Chondrocyte (in vitro differentiated cells): ENCODE measurements around the gene WDR11. TPM values are rescaled to one million over a fixed set of nuclear protein-coding genes. Genes with fewer than 3 reads are reported as not detected.

ENCODE experiments used
- DNase-seq: peaks from one replicate; pipeline ENCODE4 v3.0.0; 2021; ENCODE audit warnings: mixed read lengths, low spot score
- H3K27ac Mint-ChIP-seq: one replicate; pipeline ENCODE4 v1.8.0; 2021; ENCODE audit warnings: mild to moderate bottlenecking, moderate library complexity, mixed read lengths; ENCODE audit not compliant: unreplicated experiment
- H3K27me3 Mint-ChIP-seq: 2 replicates; pipeline ENCODE4 v1.8.0; 2021; ENCODE audit warnings: low read depth, mixed read lengths
- H3K36me3 Mint-ChIP-seq: 2 replicates; pipeline ENCODE4 v1.8.0; 2021; ENCODE audit warnings: low read depth, mixed read lengths
- H3K4me1 Mint-ChIP-seq: 2 replicates; pipeline ENCODE4 v1.8.0; 2021; ENCODE audit warnings: low read depth, mild to moderate bottlenecking, mixed read lengths
- H3K4me3 Mint-ChIP-seq: one replicate; pipeline ENCODE4 v1.8.0; 2021; ENCODE audit warnings: mild to moderate bottlenecking, moderate library complexity, mixed read lengths; ENCODE audit not compliant: unreplicated experiment
- H3K9me3 Mint-ChIP-seq: 2 replicates; pipeline ENCODE4 v1.8.0; 2021; ENCODE audit warnings: low read depth, mixed read lengths
- CTCF ChIP-seq: fragments of 200-600 bp; sonication (generic); IDR thresholded peaks from 2 replicates; pipeline ENCODE4 v1.5.0; 2021; ENCODE audit warnings: antibody characterized with exemption, mild to moderate bottlenecking, moderate library complexity
- total RNA-seq: library from RNA; stranded (reverse); gene quantifications from 3 replicates; pipeline ENCODE4 v1.2.1, GENCODE V29; 2021

Gene WDR11
- total RNA-seq, 1 donor from 2014 or later: 54.6 TPM

DNA sequence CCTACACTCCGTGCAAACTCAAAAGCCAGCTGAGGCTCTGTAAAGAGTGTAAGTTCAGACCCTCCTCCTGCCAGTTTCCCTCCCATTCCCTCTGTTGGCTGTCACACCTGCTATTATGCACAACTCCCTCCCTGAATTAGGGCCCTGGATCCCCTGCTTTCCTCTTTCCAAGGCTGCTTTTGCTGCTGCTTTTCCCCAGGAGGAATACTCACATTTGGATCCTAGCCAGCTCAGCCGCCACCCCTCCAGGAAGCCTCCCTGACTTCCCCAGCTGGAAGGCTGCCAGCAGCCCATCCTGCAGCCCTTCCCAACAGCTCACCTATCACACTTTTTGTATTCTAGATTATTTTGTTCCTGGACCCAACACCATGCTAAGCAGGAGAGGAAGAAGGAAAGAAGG is 40.9 kb upstream of the WDR11 start:
- Mint-ChIP-seq H3K27ac (no peak overlapping the region), H3K4me3 (no peak overlapping the region), H3K4me1 (no peaks in the 10 kb centered on the region), H3K27me3 (peaks cover 34% of the 10 kb centered on the region), H3K36me3 (no peaks in the 10 kb centered on the region), H3K9me3 (no peaks in the 10 kb centered on the region)
- no peak for DNase-seq
- TF ChIP-seq CTCF: no peak

DNA sequence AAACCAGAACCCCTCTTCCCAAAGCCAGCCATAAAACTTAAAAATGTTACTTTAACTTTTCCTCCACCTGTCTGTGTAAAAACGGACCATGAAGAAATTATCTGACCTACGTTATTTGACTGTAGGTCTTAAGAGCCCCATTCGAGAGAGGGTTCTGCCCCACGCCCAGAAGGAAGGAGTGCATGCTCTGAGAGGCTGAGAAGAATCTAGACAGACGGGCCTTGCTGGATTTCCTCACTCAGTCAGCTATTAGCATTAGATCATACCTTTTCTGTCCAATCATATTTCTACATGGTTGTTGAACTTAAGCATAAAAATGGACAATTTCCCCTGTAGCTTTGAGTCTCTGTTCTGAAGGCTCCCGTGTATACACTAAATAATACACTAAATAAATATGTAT is 38.1 kb upstream of the WDR11 start:
- no peaks in the 10 kb centered on the region for H3K36me3 Mint-ChIP-seq
- no peak for DNase-seq
- H3K4me3 Mint-ChIP-seq: no peak overlapping the region
- peaks cover 36% of the 10 kb centered on the region for H3K27me3 Mint-ChIP-seq
- TF ChIP-seq CTCF: no peak
- H3K4me1 Mint-ChIP-seq: no peaks in the 10 kb centered on the region
- no peaks in the 10 kb centered on the region for H3K9me3 Mint-ChIP-seq
- H3K27ac Mint-ChIP-seq: no peak overlapping the region

DNA sequence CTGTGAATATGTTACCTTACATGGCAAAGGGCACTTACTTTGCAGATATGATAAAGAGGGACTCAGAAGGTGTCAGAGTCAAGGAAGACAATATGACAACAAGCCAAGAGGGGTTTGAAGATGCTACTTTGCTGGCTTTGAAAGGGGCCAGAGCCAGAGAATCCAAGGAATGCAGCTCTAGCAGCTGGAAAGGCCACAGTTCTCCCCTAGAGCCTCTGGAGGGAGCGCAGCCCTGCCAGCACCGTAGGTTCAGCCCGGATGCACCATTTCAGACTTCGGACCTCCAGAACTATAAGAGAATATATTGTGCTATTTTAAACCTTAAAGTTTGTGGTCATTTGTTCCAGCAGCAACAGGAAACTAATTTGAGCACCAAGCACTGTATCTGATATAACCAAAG is 32.9 kb upstream of the WDR11 start:
- TF ChIP-seq CTCF: no peak
- H3K27me3 Mint-ChIP-seq: peaks cover 18% of the 10 kb centered on the region
- no peaks in the 10 kb centered on the region for H3K36me3 Mint-ChIP-seq
- H3K9me3 Mint-ChIP-seq: no peaks in the 10 kb centered on the region
- H3K27ac Mint-ChIP-seq: no peak overlapping the region
- H3K4me1 Mint-ChIP-seq: peaks cover 6% of the 10 kb centered on the region
- DNase-seq: no peak
- no peak overlapping the region for H3K4me3 Mint-ChIP-seq

DNA sequence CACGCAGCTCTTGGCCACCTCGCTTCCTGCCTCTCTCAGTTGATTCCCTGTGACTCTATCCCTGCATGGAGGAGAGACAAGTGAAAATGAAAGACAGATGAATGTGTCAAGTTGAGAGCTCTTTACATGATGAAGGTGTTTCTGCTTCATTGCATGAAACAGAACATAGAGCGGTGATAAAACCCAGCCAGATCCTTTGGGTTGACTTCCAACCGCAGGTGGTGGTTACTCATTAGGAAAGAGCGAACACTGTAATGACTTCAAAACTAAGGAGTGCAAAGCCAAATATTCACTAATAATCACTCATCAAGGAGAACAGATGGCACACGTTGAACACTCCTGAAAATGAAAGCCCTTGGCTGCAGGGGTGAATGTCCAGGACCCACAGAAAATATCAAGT is 31.8 kb upstream of the WDR11 start:
- TF ChIP-seq CTCF: no peak
- no peak for DNase-seq
- no peak overlapping the region for H3K4me3 Mint-ChIP-seq
- H3K4me1 Mint-ChIP-seq: peaks cover 11% of the 10 kb centered on the region
- H3K27me3 Mint-ChIP-seq: peaks cover 17% of the 10 kb centered on the region
- no peak overlapping the region for H3K27ac Mint-ChIP-seq
- H3K36me3 Mint-ChIP-seq: no peaks in the 10 kb centered on the region
- H3K9me3 Mint-ChIP-seq: peaks cover 2% of the 10 kb centered on the region

GRCh38 chr10:120823266-120823665 is 27.9 kb upstream of the WDR11 start:
- DNase-seq: no peak
- Mint-ChIP-seq H3K27me3 (no peaks in the 10 kb centered on the region), H3K27ac (peak overlapping the region; percentile 52), H3K9me3 (peaks cover 2% of the 10 kb centered on the region), H3K36me3 (no peaks in the 10 kb centered on the region), H3K4me3 (no peak overlapping the region), H3K4me1 (peaks cover 23% of the 10 kb centered on the region)
- TF ChIP-seq CTCF: no peak
